Neural cell (in vitro differentiated cells): ENCODE results near the gene POFUT1. TPM values are rescaled to one million over a fixed set of nuclear protein-coding genes. Genes with fewer than 3 reads are reported as not detected.
"Not testable (repeated sequence)": the region's sequence is repeated elsewhere in the genome, so short reads cannot be mapped to it uniquely, and the experiment has no call there.

ENCODE experiments used
- H2AFZ ChIP-seq: fragments of 200-600, 300-800 bp; sonication (generic), shearing (Covaris generic); 2 replicates; pipeline ENCODE4 v1.6.0; 2014; ENCODE audit warnings: low read depth, mild to moderate bottlenecking, antibody characterized with exemption, low read length, moderate library complexity
- H3F3A ChIP-seq: fragments of 200-600 bp; shearing (Covaris generic); 2 replicates; pipeline ENCODE4 v1.6.1; 2016; ENCODE audit warnings: mild to moderate bottlenecking, moderate library complexity, mixed read lengths, antibody characterized with exemption, low read length; ENCODE audit not compliant: insufficient read depth, poor library complexity, severe bottlenecking
- H3K27ac ChIP-seq: fragments of 200-600, 300-800 bp; sonication (generic), shearing (Covaris generic); 2 replicates; pipeline ENCODE4 v1.5.1; 2014; ENCODE audit warnings: mild to moderate bottlenecking, low read length, moderate library complexity
- H3K27me3 ChIP-seq: fragments of 300-800, 200-600 bp; sonication (generic), shearing (Covaris generic); 2 replicates; pipeline ENCODE4 v1.6.0; 2014; ENCODE audit warnings: mild to moderate bottlenecking, low read depth, low read length, moderate library complexity; ENCODE audit not compliant: insufficient read depth
- H3K36me3 ChIP-seq: fragments of 300-800, 200-600 bp; sonication (generic), shearing (Covaris generic); 2 replicates; pipeline ENCODE4 v1.5.1; 2014; ENCODE audit warnings: mild to moderate bottlenecking, antibody characterized with exemption, low read length, moderate library complexity; ENCODE audit not compliant: insufficient read depth
- H3K4me2 ChIP-seq: fragments of 300-800, 200-600 bp; sonication (generic), shearing (Covaris generic); 2 replicates; pipeline ENCODE4 v1.6.0; 2014; ENCODE audit warnings: mild to moderate bottlenecking, low read length
- H3K4me3 ChIP-seq: fragments of 300-800, 200-600 bp; sonication (generic), shearing (Covaris generic); 2 replicates; pipeline ENCODE4 v1.5.1; 2014; ENCODE audit warnings: mild to moderate bottlenecking, low read length, moderate library complexity
- H3K79me2 ChIP-seq: fragments of 200-600 bp; shearing (Covaris generic); replicated peaks from 2 replicates; pipeline ENCODE4 v1.6.0; 2014; ENCODE audit warnings: mild to moderate bottlenecking, low read length, moderate library complexity; ENCODE audit not compliant: insufficient read depth
- H3K9ac ChIP-seq: fragments of 300-800, 200-600 bp; sonication (generic), shearing (Covaris generic); 2 replicates; pipeline ENCODE4 v1.6.1; 2016; ENCODE audit warnings: mild to moderate bottlenecking, low read length, mixed read lengths
- H3K9me2 ChIP-seq: fragments of 200-600 bp; shearing (Covaris generic); 2 replicates; pipeline ENCODE4 v1.6.1; 2016; ENCODE audit warnings: mild to moderate bottlenecking, low read length, mixed read lengths; ENCODE audit not compliant: insufficient read depth
- H3K9me3 ChIP-seq: fragments of 200-600, 300-800 bp; sonication (generic), shearing (Covaris generic); 2 replicates; pipeline ENCODE4 v1.6.1; 2016; ENCODE audit warnings: mild to moderate bottlenecking, mixed run types, low read length, moderate library complexity, mixed read lengths
- H4K20me1 ChIP-seq: fragments of 200-600 bp; shearing (Covaris generic); 2 replicates; pipeline ENCODE4 v1.6.1; 2016; ENCODE audit warnings: mild to moderate bottlenecking, mixed run types; ENCODE audit not compliant: insufficient read depth
- EP300 ChIP-seq: fragments of 450-650 bp; conservative IDR thresholded peaks from 2 replicates; pipeline ENCODE4 v1.6.1; 2014; ENCODE audit warnings: antibody characterized with exemption, mild to moderate bottlenecking, moderate library complexity; ENCODE audit not compliant: poor library complexity, severe bottlenecking
- EZH2 ChIP-seq: fragments of 200-600, 300-800 bp; shearing (Covaris generic), sonication (generic); IDR thresholded peaks from 2 replicates; pipeline ENCODE4 v1.6.1; 2014; ENCODE audit warnings: antibody characterized with exemption, low read length, borderline replicate concordance, mild to moderate bottlenecking; ENCODE audit not compliant: insufficient read depth, poor library complexity, severe bottlenecking
- MXI1 ChIP-seq: fragments of 450-650 bp; conservative IDR thresholded peaks from 2 replicates; pipeline ENCODE4 v1.6.1; 2014; ENCODE audit warnings: antibody characterized with exemption, mild to moderate bottlenecking; ENCODE audit not compliant: poor library complexity, severe bottlenecking
- POLR2AphosphoS5 ChIP-seq: IDR thresholded peaks from 2 replicates; pipeline ENCODE4 v1.6.1; 2012
- RAD21 ChIP-seq: fragments of 450-650 bp; conservative IDR thresholded peaks from 2 replicates; pipeline ENCODE4 v1.6.1; 2014; ENCODE audit warnings: antibody characterized with exemption, mild to moderate bottlenecking, moderate library complexity
- SMC3 ChIP-seq: fragments of 450-650 bp; conservative IDR thresholded peaks from 2 replicates; pipeline ENCODE4 v1.6.1; 2014; ENCODE audit warnings: antibody characterized with exemption, mild to moderate bottlenecking, moderate library complexity; ENCODE audit not compliant: poor library complexity
- TAF1 ChIP-seq: IDR thresholded peaks from 2 replicates; pipeline ENCODE4 v1.6.1; 2012; ENCODE audit warnings: low read depth
- polyA plus RNA-seq: library from polyadenylated mRNA; depleted of rRNA; stranded (reverse); fragments of >200 nt; gene quantifications from 2 replicates; pipeline ENCODE4 v1.2.3, GENCODE V29; 2014
- TF ChIP-seq, protein P1 (sequence below): fragments of 450-650 bp; IDR thresholded peaks from 2 replicates; pipeline ENCODE4 v1.5.1; 2014; ENCODE audit warnings: antibody characterized with exemption, mild to moderate bottlenecking, moderate library complexity; ENCODE audit not compliant: poor library complexity, severe bottlenecking
- TF ChIP-seq, protein P2 (sequence below): IDR thresholded peaks from 2 replicates; pipeline ENCODE4 v1.6.1; 2012; ENCODE audit warnings: borderline replicate concordance

The POFUT1 gene
- polyA plus RNA-seq, 1 donor from 2014 or later: 14.0 TPM

DNA sequence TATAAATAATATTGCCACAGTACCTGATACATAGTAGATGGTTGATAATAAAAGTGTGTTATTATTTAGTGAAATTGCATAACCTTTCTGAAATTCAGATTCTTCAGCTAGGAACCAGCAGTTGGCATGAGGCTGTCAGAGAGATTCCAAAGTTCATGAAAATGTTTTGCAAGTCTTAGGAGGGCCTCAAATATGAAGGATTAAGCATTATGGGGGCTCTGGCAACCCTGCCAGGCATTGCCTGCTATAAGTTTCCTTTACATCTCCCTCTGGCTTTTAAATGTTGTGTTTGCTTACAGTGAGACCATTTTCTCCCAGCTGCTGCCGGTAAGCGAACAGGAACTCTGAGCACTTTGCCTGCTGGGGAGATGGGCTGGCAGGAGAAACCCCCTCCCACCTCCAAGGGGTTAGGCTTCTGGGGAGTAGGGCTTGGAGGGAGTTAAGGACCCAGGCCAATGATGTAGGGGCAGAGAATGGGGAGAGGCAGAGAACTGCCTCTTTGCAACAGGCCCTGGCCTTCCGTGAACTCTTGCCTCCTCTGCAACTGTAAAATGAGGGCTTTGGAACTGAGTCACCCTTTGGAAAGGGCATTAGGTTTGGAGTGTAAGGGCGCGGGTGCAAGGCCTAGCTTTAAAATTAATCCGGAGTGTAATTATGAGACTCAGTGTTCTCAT is 36.6 kb downstream of the POFUT1 start:
- Histone ChIP-seq H3K27ac (no peak overlapping the region), H3K36me3 (no peaks in the 10 kb centered on the region), H3F3A (no peaks in the 10 kb centered on the region), H3K4me2 (no peak overlapping the region), H3K27me3 (no peaks in the 10 kb centered on the region), H4K20me1 (no peaks in the 10 kb centered on the region), H3K4me3 (no peak overlapping the region), H3K9ac (no peak overlapping the region), H3K79me2 (no peaks in the 10 kb centered on the region), H2AFZ (no peak overlapping the region), H3K9me3 (no peaks in the 10 kb centered on the region), H3K9me2 (no peaks in the 10 kb centered on the region)
- TF ChIP-seq RAD21 (no peak), EZH2 (no peak), EP300 (no peak), POLR2AphosphoS5 (no peak), SMC3 (no peak), TAF1 (no peak)
- TF ChIP-seq, protein P1, sequence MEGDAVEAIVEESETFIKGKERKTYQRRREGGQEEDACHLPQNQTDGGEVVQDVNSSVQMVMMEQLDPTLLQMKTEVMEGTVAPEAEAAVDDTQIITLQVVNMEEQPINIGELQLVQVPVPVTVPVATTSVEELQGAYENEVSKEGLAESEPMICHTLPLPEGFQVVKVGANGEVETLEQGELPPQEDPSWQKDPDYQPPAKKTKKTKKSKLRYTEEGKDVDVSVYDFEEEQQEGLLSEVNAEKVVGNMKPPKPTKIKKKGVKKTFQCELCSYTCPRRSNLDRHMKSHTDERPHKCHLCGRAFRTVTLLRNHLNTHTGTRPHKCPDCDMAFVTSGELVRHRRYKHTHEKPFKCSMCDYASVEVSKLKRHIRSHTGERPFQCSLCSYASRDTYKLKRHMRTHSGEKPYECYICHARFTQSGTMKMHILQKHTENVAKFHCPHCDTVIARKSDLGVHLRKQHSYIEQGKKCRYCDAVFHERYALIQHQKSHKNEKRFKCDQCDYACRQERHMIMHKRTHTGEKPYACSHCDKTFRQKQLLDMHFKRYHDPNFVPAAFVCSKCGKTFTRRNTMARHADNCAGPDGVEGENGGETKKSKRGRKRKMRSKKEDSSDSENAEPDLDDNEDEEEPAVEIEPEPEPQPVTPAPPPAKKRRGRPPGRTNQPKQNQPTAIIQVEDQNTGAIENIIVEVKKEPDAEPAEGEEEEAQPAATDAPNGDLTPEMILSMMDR: no peak
- TF ChIP-seq, protein P2, sequence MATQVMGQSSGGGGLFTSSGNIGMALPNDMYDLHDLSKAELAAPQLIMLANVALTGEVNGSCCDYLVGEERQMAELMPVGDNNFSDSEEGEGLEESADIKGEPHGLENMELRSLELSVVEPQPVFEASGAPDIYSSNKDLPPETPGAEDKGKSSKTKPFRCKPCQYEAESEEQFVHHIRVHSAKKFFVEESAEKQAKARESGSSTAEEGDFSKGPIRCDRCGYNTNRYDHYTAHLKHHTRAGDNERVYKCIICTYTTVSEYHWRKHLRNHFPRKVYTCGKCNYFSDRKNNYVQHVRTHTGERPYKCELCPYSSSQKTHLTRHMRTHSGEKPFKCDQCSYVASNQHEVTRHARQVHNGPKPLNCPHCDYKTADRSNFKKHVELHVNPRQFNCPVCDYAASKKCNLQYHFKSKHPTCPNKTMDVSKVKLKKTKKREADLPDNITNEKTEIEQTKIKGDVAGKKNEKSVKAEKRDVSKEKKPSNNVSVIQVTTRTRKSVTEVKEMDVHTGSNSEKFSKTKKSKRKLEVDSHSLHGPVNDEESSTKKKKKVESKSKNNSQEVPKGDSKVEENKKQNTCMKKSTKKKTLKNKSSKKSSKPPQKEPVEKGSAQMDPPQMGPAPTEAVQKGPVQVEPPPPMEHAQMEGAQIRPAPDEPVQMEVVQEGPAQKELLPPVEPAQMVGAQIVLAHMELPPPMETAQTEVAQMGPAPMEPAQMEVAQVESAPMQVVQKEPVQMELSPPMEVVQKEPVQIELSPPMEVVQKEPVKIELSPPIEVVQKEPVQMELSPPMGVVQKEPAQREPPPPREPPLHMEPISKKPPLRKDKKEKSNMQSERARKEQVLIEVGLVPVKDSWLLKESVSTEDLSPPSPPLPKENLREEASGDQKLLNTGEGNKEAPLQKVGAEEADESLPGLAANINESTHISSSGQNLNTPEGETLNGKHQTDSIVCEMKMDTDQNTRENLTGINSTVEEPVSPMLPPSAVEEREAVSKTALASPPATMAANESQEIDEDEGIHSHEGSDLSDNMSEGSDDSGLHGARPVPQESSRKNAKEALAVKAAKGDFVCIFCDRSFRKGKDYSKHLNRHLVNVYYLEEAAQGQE: no peak

DNA sequence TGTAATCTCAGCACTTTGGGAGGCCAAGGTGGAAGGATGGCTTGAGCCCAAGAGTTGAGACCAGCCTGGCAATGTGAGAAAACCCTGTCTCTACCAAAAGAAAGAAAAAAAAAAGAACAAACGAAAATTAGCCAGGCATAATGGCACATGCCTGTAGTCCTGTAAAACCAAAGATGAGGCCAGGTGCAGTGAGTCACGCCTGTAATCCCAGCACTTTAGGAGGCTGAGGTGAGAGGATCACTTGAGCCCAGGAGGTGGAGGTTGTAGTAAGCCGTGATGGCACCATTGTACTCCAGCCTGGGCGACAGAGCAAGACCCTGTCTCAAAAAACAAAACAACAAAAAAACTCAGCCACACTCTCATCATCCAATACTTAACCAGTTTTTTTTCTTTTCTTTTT is 37.3 kb downstream of the POFUT1 start:
- H3K79me2 ChIP-seq: no peaks in the 10 kb centered on the region
- H3K36me3 ChIP-seq: no peaks in the 10 kb centered on the region
- no peaks in the 10 kb centered on the region for H3K27me3 ChIP-seq
- TF ChIP-seq, protein P1: no peak
- TF ChIP-seq RAD21 (no peak), TAF1 (no peak), POLR2AphosphoS5 (no peak), MXI1 (no peak), EZH2 (no peak), SMC3 (no peak), EP300 (no peak)
- TF ChIP-seq, protein P2: no peak
- H3K9me3 ChIP-seq: no peaks in the 10 kb centered on the region
- H2AFZ ChIP-seq: no peak overlapping the region
- H3F3A ChIP-seq: no peaks in the 10 kb centered on the region
- no peak overlapping the region for H3K9ac ChIP-seq
- no peaks in the 10 kb centered on the region for H4K20me1 ChIP-seq
- H3K4me2 ChIP-seq: no peak overlapping the region
- H3K9me2 ChIP-seq: no peaks in the 10 kb centered on the region
- no peak overlapping the region for H3K27ac ChIP-seq
- H3K4me3 ChIP-seq: no peak overlapping the region

DNA sequence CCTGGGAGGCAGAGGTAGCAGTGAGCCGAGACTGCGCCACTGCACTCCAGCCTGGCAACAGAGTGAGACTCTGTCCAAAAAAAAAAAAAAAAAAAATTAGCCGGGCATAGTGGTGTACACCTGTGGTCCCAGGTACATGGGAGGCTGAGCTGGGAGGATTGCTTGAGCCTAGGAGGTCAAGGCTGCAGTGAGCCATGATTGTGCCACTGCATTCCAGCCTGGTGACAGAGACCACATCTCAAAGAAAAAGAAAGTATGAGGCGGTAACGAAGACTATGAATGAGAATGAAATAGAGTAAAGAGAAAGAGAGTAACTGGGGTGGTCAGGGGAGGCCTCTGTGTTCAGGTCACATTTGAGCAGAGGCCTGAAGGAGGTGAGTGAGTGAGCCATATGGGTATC is 38.5 kb downstream of the POFUT1 start:
- not testable (repeated sequence) for H2AFZ ChIP-seq, H3K4me3 ChIP-seq, H3K9me3 ChIP-seq, H3K79me2 ChIP-seq, H3K9ac ChIP-seq, H4K20me1 ChIP-seq, H3K27me3 ChIP-seq, H3K9me2 ChIP-seq, H3F3A ChIP-seq, H3K27ac ChIP-seq, H3K4me2 ChIP-seq, H3K36me3 ChIP-seq
